GM18502 (cell line): ENCODE measurements around the gene TNNI3K.

Experiments used
- ATAC-seq: cut with Tn5 transposase; IDR thresholded peaks from one replicate; pipeline ENCODE4 v1.9.1; 2021; ENCODE audit warnings: mild to moderate bottlenecking; ENCODE audit not compliant: unreplicated experiment, poor library complexity

Gene TNNI3K

GRCh38 chr1:74480068-74480467, 244.9 kb downstream of the TNNI3K start:
- no peak for ATAC-seq

- no peak for ATAC-seq
Observed at GRCh38 chr1:74481607-74482006, 246.4 kb downstream of the TNNI3K start.

DNA sequence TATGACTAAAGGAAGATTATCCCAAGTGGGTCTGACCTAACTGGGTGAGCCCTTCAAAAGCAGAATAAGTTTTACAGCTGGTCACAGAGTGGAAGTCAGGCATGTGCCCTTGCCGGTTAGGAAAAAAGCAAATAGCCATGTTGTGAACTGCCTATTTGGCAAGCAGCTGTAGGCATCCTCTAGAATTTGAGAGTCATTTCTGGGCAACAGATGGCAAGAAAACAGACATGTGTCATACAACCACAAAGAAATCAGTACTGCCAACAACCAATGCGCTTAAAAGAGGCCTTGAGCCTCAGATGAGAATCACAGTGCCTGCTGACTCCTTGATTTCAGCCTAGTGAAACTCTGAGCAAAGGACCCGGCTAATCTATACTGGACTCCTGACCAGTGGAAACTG, 250.4 kb downstream of the TNNI3K start:
- ATAC-seq: no peak

- no peak for ATAC-seq
Observed at GRCh38 chr1:74486036-74486435, 250.8 kb downstream of the TNNI3K start.

DNA sequence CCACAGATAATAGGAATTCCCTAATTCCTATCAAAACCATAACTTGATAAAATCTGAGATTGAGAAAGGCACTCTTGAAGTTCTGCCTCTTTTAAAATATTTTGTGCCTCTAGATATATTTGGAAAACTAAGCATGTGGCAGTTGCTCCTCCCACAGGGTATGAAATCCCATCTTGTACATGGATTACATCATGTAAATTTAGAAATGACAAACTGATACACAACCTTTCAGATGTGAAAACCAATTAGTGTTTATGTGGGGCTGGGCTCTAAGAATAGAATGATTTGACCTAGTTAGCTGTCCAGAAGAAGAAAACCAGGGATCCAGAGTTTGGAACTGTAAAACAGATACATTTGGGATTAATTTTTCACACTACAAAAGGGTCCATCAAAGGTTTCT, 261.5 kb downstream of the TNNI3K start:
- ATAC-seq: no peak

DNA sequence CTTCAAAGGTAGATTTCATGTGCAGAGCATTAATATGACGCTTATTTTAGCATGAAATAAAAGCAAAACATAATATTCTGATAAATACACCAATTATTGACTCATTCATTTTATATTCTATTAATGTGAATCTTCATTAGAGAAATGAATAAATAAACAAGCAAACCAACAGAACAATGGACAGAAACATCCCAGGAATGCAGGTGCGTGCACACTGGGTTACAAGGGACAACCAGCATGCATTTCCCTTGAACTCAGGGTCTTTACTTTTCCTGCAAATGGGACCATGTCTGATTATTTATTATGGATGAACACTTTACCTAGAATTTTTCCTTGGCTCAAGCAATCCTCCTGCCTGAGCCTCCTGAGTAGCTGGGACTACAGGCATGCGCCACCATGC, 263.7 kb downstream of the TNNI3K start:
- no peak for ATAC-seq

- ATAC-seq: no peak
Observed at GRCh38 chr1:74502432-74502831, 267.2 kb downstream of the TNNI3K start.

GRCh38 chr1:74502858-74503257, 267.7 kb downstream of the TNNI3K start:
- no peak for ATAC-seq

DNA sequence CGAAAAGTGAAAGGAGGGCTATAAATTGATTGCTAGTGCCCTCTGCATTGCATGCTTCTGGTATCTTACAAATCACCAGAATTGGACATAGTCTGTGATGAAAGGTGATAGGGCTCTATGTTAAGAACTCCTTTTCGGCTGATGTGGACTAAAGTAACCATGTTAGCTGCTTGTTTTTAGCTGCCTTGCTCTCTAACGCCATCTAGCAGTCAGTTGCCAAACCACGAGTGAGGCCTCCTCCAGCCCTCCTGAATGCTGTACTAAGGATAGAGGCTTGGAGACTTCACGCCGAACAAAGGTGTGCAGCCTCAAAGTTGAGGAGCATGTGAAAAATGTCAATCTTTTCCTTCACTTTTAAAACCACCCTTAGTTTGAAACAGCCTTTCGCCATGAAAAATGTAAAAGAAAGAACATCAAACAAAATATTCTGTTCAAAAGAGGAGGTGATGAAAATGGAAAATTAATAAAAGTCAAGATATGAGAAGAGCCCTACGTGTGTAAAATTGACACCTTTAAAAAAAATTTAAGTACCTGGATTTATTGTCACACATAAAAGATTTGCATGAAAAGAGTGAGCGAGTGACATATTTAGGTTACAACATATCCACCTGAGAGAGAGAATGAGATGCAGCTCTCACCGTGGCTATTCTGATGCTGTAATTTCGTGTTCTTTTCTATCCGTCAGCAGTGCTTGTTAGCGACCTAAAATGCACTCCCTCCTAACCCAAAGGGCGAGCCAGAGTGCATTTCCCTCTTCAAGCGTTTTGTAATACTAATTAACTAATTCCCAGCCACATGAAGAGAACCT, 269.1 kb downstream of the TNNI3K start:
- peak; percentile 92 for ATAC-seq

- ATAC-seq: no peak
Observed at GRCh38 chr1:74504933-74505512, 269.8 kb downstream of the TNNI3K start.

- ATAC-seq: no peak
Observed at GRCh38 chr1:74505928-74506710, 270.9 kb downstream of the TNNI3K start.

GRCh38 chr1:74508449-74508848, 273.3 kb downstream of the TNNI3K start:
- ATAC-seq: no peak

GRCh38 chr1:74512170-74512915, 277.2 kb downstream of the TNNI3K start, which contains the start of gene LRRC53:
LRRC53 (minus strand) TSS chr1:74512611; CDS start chr1:74483349, 29,262 bp downstream.
- no peak for ATAC-seq

- ATAC-seq: no peak
Observed at GRCh38 chr1:74513411-74514300, 278.5 kb downstream of the TNNI3K start.

- peak; percentile 93 for ATAC-seq
Observed at GRCh38 chr1:74517599-74518051, 282.4 kb downstream of the TNNI3K start.

DNA sequence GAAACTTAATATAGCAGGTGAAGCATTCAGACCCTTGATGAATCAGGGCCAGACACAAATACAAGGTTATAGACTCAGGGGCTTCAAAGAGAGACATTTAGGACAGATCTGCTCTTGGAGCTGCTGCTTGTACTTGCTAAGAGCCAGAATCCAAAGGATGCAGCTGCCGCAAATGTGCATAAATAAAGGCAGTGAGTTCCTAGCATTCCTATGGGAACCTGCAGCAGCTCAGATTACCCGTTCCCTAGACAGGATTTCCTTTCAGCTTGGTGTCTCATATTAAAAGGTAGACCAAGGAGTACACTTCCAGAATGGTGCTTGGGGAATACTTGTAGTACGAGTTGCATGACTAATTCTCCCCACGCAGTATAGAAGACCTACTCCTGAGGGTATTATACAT, 287.0 kb downstream of the TNNI3K start:
- ATAC-seq: no peak

DNA sequence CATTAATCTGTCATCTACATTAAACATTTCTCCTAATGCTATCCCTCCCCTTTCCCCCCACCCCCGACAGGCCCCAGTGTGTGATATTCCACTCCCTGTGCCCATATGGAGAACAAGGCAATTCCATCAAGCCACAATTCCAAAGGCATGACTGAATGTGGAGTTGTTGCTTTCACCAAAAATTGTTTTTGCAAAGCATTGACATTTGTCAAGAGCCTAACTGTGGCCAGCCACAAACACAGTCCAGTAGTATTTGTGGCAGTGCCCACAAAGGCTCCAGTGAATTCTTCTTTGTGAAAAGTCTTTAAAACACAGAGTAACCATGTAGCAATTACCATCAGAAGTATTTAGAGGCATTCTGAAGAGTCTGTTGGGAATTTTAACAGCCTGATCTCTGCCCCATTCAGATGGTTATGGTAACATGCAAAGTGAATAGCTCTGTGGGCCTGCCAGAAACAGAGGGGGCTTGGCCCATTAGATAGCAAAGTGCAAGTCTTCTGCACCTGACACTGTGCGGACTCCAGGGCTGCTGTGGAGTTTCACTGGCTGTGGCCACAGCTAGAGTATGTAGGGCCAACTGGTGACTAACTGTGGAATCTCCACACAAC, 288.8 kb downstream of the TNNI3K start:
- ATAC-seq: no peak

DNA sequence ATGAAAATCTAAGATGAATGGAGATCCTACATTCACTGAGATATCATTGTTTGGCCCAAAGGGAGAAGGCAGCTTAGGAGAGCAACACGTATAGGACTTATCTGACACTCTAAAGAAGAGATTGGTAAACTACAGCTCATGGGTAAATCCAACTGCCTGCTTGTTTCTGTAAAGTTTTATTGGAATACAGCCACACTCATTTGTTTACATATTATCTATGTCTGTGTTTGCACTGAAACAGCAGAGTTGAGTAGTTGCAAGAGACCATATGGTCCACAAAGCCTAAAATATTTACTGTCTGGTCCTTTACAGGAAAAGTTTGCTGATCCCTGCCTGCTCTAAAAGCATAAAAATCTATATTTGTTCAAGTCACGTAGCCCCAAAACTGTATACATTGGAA, 291.5 kb downstream of the TNNI3K start:
- ATAC-seq: no peak

DNA sequence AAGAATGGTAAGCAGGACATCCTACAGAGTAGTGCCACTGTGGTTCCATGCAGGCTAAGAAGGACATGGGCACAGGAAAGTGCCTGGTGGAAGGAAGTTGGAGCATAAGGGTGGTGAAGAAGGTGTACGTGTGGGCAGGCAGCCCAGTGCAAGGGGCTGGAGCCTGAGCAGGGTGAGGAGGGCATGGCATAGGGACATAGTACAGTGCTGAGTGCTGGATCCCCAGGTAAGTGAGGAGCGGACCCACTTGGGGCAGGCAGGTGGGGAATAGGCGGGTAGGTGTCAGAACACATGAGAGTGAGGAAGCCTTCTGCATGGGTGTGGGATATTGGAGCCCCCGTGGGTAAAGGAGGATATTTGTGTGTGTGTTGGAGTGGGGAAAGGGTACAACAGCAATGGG, 292.9 kb downstream of the TNNI3K start:
- ATAC-seq: no peak
